H1 (cell line): ENCODE results near the gene NRP2. TPM values are rescaled to one million over a fixed set of nuclear protein-coding genes. Genes with fewer than 3 reads are reported as not detected.

Experiments used
- CTCF ChIA-PET: fragments of 300-600 bp; sonication (Branson Sonifier 250); formaldehyde crosslinking; loops from one replicate; lab custom pipeline; 2021; ENCODE audit not compliant: partially characterized antibody; lab: Charles Lee
- POLR2A ChIA-PET: fragments of 300-600 bp; sonication (Branson Sonifier 250); formaldehyde crosslinking; loops from one replicate; lab custom pipeline; 2021; ENCODE audit warnings: inconsistent platforms; ENCODE audit not compliant: partially characterized antibody; lab: Charles Lee
- DNase-seq, 2 experiments: peaks; one replicate each; pipeline versions ENCODE4 v3.0.0 to v3.0.0-alpha.2; 2010 to 2022; ENCODE audit warnings: low spot score in 2 of 2, low read depth in 1 of 2, mixed read lengths in 1 of 2
- FAIRE-seq: peaks from 2 replicates; lab custom pipeline; 2011; peaks lifted over from hg19 to GRCh38; lab: Jason Lieb, UNC
- H2AFZ ChIP-seq: 2 replicates; pipeline ENCODE4 v1.8.1; 2012; ENCODE audit warnings: low read length, inconsistent platforms
- H2AK5ac ChIP-seq: 2 replicates; pipeline ENCODE4 v1.6.1; 2013; ENCODE audit warnings: low read depth, low read length
- H2BK120ac ChIP-seq: replicated peaks from 2 replicates; pipeline ENCODE3; 2013; ENCODE audit warnings: low read depth, low read length, inconsistent platforms
- H2BK12ac ChIP-seq: 2 replicates; pipeline ENCODE4 v1.6.1; 2013; ENCODE audit warnings: low read depth, low read length
- H2BK15ac ChIP-seq: 2 replicates; pipeline ENCODE4 v1.6.1; 2013; ENCODE audit warnings: low read length
- H2BK20ac ChIP-seq: 2 replicates; pipeline ENCODE4 v1.6.1; 2013; ENCODE audit warnings: low read length
- H2BK5ac ChIP-seq: 2 replicates; pipeline ENCODE4 v1.6.1; 2013; ENCODE audit warnings: low read depth, low read length
- H3K14ac ChIP-seq: 2 replicates; pipeline ENCODE4 v1.6.1; 2013; ENCODE audit warnings: inconsistent platforms; ENCODE audit not compliant: insufficient read length
- H3K18ac ChIP-seq: 2 replicates; pipeline ENCODE4 v1.6.1; 2013; ENCODE audit warnings: low read length; ENCODE audit errors: extremely low read depth
- H3K23ac ChIP-seq: 2 replicates; pipeline ENCODE4 v1.6.1; 2013; ENCODE audit warnings: inconsistent platforms; ENCODE audit not compliant: insufficient read length
- H3K23me2 ChIP-seq: 2 replicates; pipeline ENCODE4 v1.6.1; 2013; ENCODE audit warnings: low read depth, low read length
- H3K27ac ChIP-seq: 2 replicates; pipeline ENCODE4 v1.6.1; 2011; ENCODE audit warnings: low read depth, low read length, inconsistent platforms
- H3K27me3 ChIP-seq, 4 experiments: replicated peaks in 1 of 4; 1 replicate in 1 of 4; 2 replicates in 3 of 4; pipeline versions ENCODE4 v1.6.1 to v1.8.1; 2011 to 2013; ENCODE audit warnings: low read length in 3 of 4, mild to moderate bottlenecking in 3 of 4, inconsistent platforms in 2 of 4, mixed read lengths in 2 of 4, moderate library complexity in 1 of 4; ENCODE audit not compliant: control insufficient read depth in 3 of 4, insufficient read depth in 3 of 4; ENCODE audit errors: extremely low read depth in 1 of 4
- H3K36me3 ChIP-seq, 4 experiments: 2 replicates each; pipeline versions ENCODE4 v1.6.1 to v1.8.1; 2011 to 2013; ENCODE audit warnings: mild to moderate bottlenecking in 4 of 4, low read length in 3 of 4, moderate library complexity in 2 of 4, control low read depth in 1 of 4, inconsistent platforms in 1 of 4; ENCODE audit not compliant: insufficient read depth in 4 of 4, control insufficient read depth in 2 of 4
- H3K4ac ChIP-seq: replicated peaks from 2 replicates; pipeline ENCODE3; 2013; ENCODE audit warnings: low read length, low read depth, mixed read lengths, inconsistent platforms; ENCODE audit not compliant: insufficient read length
- H3K4me1 ChIP-seq, 4 experiments: replicated peaks in 1 of 4; 1 replicate in 1 of 4; 2 replicates in 3 of 4; pipeline versions ENCODE4 v1.6.1 to v1.8.1; 2011 to 2013; ENCODE audit warnings: low read length in 3 of 4, inconsistent platforms in 2 of 4, mixed read lengths in 1 of 4; ENCODE audit not compliant: insufficient read depth in 4 of 4, control insufficient read depth in 3 of 4
- H3K4me2 ChIP-seq, 2 experiments: 2 replicates each; pipeline versions ENCODE4 v1.6.1 to v1.8.1; 2011 to 2013; ENCODE audit warnings: low read depth in 2 of 2, low read length in 2 of 2, control low read depth in 1 of 2, inconsistent platforms in 1 of 2, mild to moderate bottlenecking in 1 of 2; ENCODE audit not compliant: insufficient read depth in 1 of 2
- H3K4me3 ChIP-seq, 4 experiments: fragments of 200-600, 300-600 bp in 1 of 4; sonication (generic), shearing (Covaris generic), sonication (Bioruptor Twin) in 1 of 4; 2 replicates each; pipeline versions ENCODE4 v1.5.1 to v1.8.1; 2011 to 2016; ENCODE audit warnings: low read length in 4 of 4, low read depth in 3 of 4, control low read depth in 2 of 4, inconsistent platforms in 2 of 4, mild to moderate bottlenecking in 2 of 4, mixed read lengths in 1 of 4, moderate library complexity in 1 of 4; ENCODE audit not compliant: insufficient read depth in 2 of 4; ENCODE audit errors: extremely low read depth in 1 of 4
- H3K56ac ChIP-seq: replicated peaks from 2 replicates; pipeline ENCODE3; 2013; ENCODE audit warnings: low read depth, mild to moderate bottlenecking, mixed read lengths, low read length, inconsistent platforms; ENCODE audit not compliant: insufficient read length
- H3K79me1 ChIP-seq: 2 replicates; pipeline ENCODE4 v1.6.1; 2013; ENCODE audit warnings: low read depth, low read length, control low read depth
- H3K79me2 ChIP-seq, 2 experiments: 2 replicates each; pipeline versions ENCODE4 v1.6.1 to v1.8.1; 2012 to 2013; ENCODE audit warnings: low read length in 2 of 2, mild to moderate bottlenecking in 2 of 2, inconsistent platforms in 1 of 2; ENCODE audit not compliant: insufficient read depth in 2 of 2, control insufficient read depth in 1 of 2
- H3K9ac ChIP-seq, 4 experiments: replicated peaks in 1 of 4; 1 replicate in 1 of 4; 2 replicates in 3 of 4; pipeline versions ENCODE4 v1.6.1 to v1.8.1; 2011 to 2013; ENCODE audit warnings: low read depth in 3 of 4, low read length in 3 of 4, control low read depth in 2 of 4, mild to moderate bottlenecking in 2 of 4, moderate library complexity in 2 of 4, inconsistent platforms in 1 of 4; ENCODE audit errors: extremely low read depth in 1 of 4
- H3K9me3 ChIP-seq, 2 experiments: 2 replicates each; pipeline versions ENCODE4 v1.6.1 to v1.8.1; 2012 to 2013; ENCODE audit warnings: mild to moderate bottlenecking in 2 of 2, moderate library complexity in 2 of 2, control low read depth in 1 of 2, inconsistent platforms in 1 of 2, low read depth in 1 of 2, low read length in 1 of 2, mixed read lengths in 1 of 2; ENCODE audit not compliant: insufficient read depth in 2 of 2
- H4K20me1 ChIP-seq, 2 experiments: replicated peaks in 1 of 2; 2 replicates each; pipeline versions ENCODE3 to v1.8.1; 2011 to 2013; ENCODE audit warnings: inconsistent platforms in 2 of 2, low read length in 2 of 2, mild to moderate bottlenecking in 1 of 2; ENCODE audit not compliant: insufficient read depth in 2 of 2, control insufficient read depth in 1 of 2
- H4K5ac ChIP-seq: 2 replicates; pipeline ENCODE4 v1.6.1; 2013; ENCODE audit warnings: low read length, low read depth, mixed read lengths, inconsistent platforms; ENCODE audit not compliant: insufficient read length
- H4K8ac ChIP-seq: 2 replicates; pipeline ENCODE4 v1.8.0; 2013; ENCODE audit warnings: mild to moderate bottlenecking, moderate library complexity, low read length, inconsistent platforms; ENCODE audit not compliant: insufficient read depth; ENCODE audit errors: extremely low read depth
- H4K91ac ChIP-seq: replicated peaks from 2 replicates; pipeline ENCODE3; 2013; ENCODE audit warnings: low read length, mixed read lengths, inconsistent platforms; ENCODE audit not compliant: insufficient read length
- ASH2L ChIP-seq: fragments of 200-600, 300-600 bp; sonication (generic); IDR thresholded peaks from one replicate; pipeline ENCODE4 v1.7.1; 2017; ENCODE audit warnings: low read length
- BCL11A ChIP-seq, 2 experiments: IDR thresholded peaks; one replicate each; pipeline ENCODE4 v1.6.1; 2011; ENCODE audit warnings: low read depth in 2 of 2, low read length in 2 of 2, mild to moderate bottlenecking in 2 of 2
- CEBPB ChIP-seq: IDR thresholded peaks from 2 replicates; pipeline ENCODE4 v1.6.1; 2012; ENCODE audit warnings: low read depth, low read length
- FOSL1 ChIP-seq: IDR thresholded peaks from 2 replicates; pipeline ENCODE4 v1.6.1; 2011; ENCODE audit warnings: mild to moderate bottlenecking, low read depth, low read length, moderate library complexity; ENCODE audit not compliant: insufficient read depth
- GABPA ChIP-seq: IDR thresholded peaks from 2 replicates; pipeline ENCODE4 v1.6.1; 2011; ENCODE audit warnings: mild to moderate bottlenecking, low read length, moderate library complexity, borderline replicate concordance; ENCODE audit not compliant: insufficient read depth
- HDAC2 ChIP-seq, 2 experiments: fragments of 300-600 bp in 1 of 2; sonication (generic) in 1 of 2; IDR thresholded peaks; 2 replicates each; pipeline ENCODE4 v1.6.1; 2011 to 2012; ENCODE audit warnings: low read depth in 2 of 2, low read length in 2 of 2, mild to moderate bottlenecking in 2 of 2, moderate library complexity in 2 of 2, borderline replicate concordance in 1 of 2, inconsistent platforms in 1 of 2
- NANOG ChIP-seq: IDR thresholded peaks from 2 replicates; pipeline ENCODE4 v1.6.1; 2011; ENCODE audit warnings: low read length, low read depth, mild to moderate bottlenecking, inconsistent platforms; ENCODE audit not compliant: insufficient read depth, poor library complexity, severe bottlenecking
- POLR2A ChIP-seq, 2 experiments: IDR thresholded peaks; 1 replicate in 1 of 2; 2 replicates in 1 of 2; pipeline ENCODE4 v1.6.1; 2011; ENCODE audit warnings: low read depth in 2 of 2, low read length in 2 of 2, mild to moderate bottlenecking in 2 of 2; ENCODE audit errors: control extremely low read depth in 1 of 2
- RAD21 ChIP-seq, 2 experiments: IDR thresholded peaks in 1 of 2; conservative IDR thresholded peaks in 1 of 2; 2 replicates each; pipeline ENCODE4 v1.6.1; 2011; ENCODE audit warnings: low read depth in 2 of 2, low read length in 2 of 2, improper control_type of control experiment in 1 of 2, inconsistent platforms in 1 of 2, mild to moderate bottlenecking in 1 of 2, moderate library complexity in 1 of 2
- RBBP5 ChIP-seq: IDR thresholded peaks from 2 replicates; pipeline ENCODE4 v1.7.1; 2012; ENCODE audit warnings: low read depth, mild to moderate bottlenecking, inconsistent platforms, low read length, moderate library complexity, borderline replicate concordance
- SP2 ChIP-seq: IDR thresholded peaks from 2 replicates; pipeline ENCODE4 v1.6.1; 2012; ENCODE audit warnings: mild to moderate bottlenecking, low read length, inconsistent platforms
- SRF ChIP-seq: IDR thresholded peaks from 2 replicates; pipeline ENCODE4 v1.6.1; 2011; ENCODE audit warnings: mild to moderate bottlenecking, low read depth, low read length, moderate library complexity
- WGBS, 2 experiments: shearing (Covaris generic) in 1 of 2; methylation state at CpG; one replicate each; pipeline versions ENCODE4 v1.1.6 to v1.1.7; 2013 to 2015; ENCODE audit warnings: low lambda C conversion rate in 2 of 2, mixed read lengths in 2 of 2, inconsistent platforms in 1 of 2, low coverage in 1 of 2, missing lambda C conversion rate in 1 of 2; ENCODE audit not compliant: insufficient replicate concordance in 2 of 2, insufficient coverage in 1 of 2, insufficient read length in 1 of 2; ENCODE audit errors: extremely low coverage in 1 of 2, missing lambda C conversion rate in 1 of 2; 5-methylcytosine and 5-hydroxymethylcytosine counted together
- polyA plus RNA-seq, 7 experiments: library from polyadenylated mRNA; depleted of rRNA in 3 of 7; stranded (reverse) in 5 of 7; unstranded in 2 of 7; fragments of >200 nt in 5 of 7; fragments of 200-250 nt in 2 of 7; gene quantifications; 1 replicate in 5 of 7; 2 replicates in 1 of 7; 4 replicates in 1 of 7; pipeline versions ENCODE4 v1.2.1 to v1.2.3, GENCODE V29; 2011 to 2013; ENCODE audit warnings: missing spikeins in 2 of 7, mixed read lengths in 2 of 7
- total RNA-seq: library from RNA; stranded (reverse); fragmentation: NEBNext Ultra II Directional; extraction: Animal tissue kit (Norgen Biotek cat#: 25700); gene quantifications from 2 replicates; pipeline ENCODE4 v1.2.1, GENCODE V29; 2021

The NRP2 gene
- total and polyA plus RNA-seq, 2 of the 8 experiments (the other 6 are each of a cell fraction or from before 2014, with no cell fraction given) = 32.0 to 37.8 TPM

DNA sequence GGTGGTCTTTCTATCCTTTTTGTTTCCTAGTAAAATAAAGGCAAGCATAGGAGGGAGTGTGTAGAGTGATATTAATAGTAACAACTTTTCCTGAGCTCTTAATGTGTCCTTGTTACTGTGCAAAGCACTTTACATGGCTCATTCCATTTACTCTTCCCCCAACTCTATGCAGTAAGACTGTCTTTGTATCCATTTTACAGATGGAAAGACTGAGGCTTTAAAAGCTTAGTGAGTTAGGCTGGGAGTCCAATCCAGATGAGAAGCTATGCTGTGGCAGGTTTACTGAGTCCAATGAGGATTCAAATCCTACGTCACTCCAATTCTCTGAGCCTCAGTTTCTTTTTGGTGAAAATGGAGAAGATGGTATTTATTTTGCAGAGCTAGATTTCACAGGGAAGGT lies 77.4 kb downstream of the NRP2 start:
- Histone ChIP-seq H3K9me3 (no peaks in the 10 kb centered on the region), H4K91ac (no peak overlapping the region), H3K36me3 (peaks cover 0 to 7% (median 3%) of the 10 kb centered on the region in 4 experiments; a peak in 2 of 8 replicates), H3K4me2 (no peak overlapping the region), H3K4me3 (no peak overlapping the region), H3K27ac (no peak overlapping the region), H3K9ac (no peak overlapping the region), H3K4ac (no peak overlapping the region), H4K5ac (no peak overlapping the region), H3K56ac (no peak overlapping the region), H3K23me2 (peaks cover 5% of the 10 kb centered on the region; the same call in 1 of the 2 replicates), H3K4me1 (peaks cover 6 to 14% (median 7%) of the 10 kb centered on the region in 4 experiments), H2BK20ac (no peak overlapping the region), H4K20me1 (no peaks in the 10 kb centered on the region), H2BK12ac (no peak overlapping the region), H3K79me1 (no peaks in the 10 kb centered on the region), H3K79me2 (no peaks in the 10 kb centered on the region), H2BK5ac (no peak overlapping the region), H4K8ac (no peak overlapping the region), H2AK5ac (no peak overlapping the region), H3K27me3 (peaks cover 0 to 5% (median 0%) of the 10 kb centered on the region in 4 experiments; a peak in 2 of 7 replicates), H2BK15ac (no peak overlapping the region), H2AFZ (no peak overlapping the region), H3K23ac (no peak overlapping the region), H3K18ac (no peak overlapping the region), H3K14ac (no peak overlapping the region), H2BK120ac (no peak overlapping the region)
- DNase-seq (no peak), FAIRE-seq (no peak)
- ChIA-PET CTCF (interaction anchor here (1.0 to 6.5 kb wide), 5 partner anchors 10 to 166 kb away, joined by 3 to 50 read pairs (median 3); no protein-coding TSS in a partner anchor), POLR2A (no interaction called here)
- 92% methylated on average over 1 of the region's 1 CpG; no CpG with 5 or more reads in 1 of the 2 experiments for WGBS, 2 experiments
- no peak for TF ChIP-seq BCL11A (IDR thresholded peaks at IDR 0.05; ENCODE audit: low read depth in 2 of 2, low read length in 2 of 2)
- TF ChIP-seq CEBPB = no peak
- no peak for TF ChIP-seq ASH2L
- no peak for TF ChIP-seq RAD21 (IDR thresholded peaks at IDR 0.05 in 1 of 2, conservative IDR thresholded peaks at IDR 0.05 in 1 of 2; ENCODE audit: low read depth in 2 of 2, low read length in 2 of 2)
- no peak for TF ChIP-seq HDAC2 (IDR thresholded peaks at IDR 0.05; ENCODE audit: borderline replicate concordance in 1 of 2, low read depth in 2 of 2, low read length in 2 of 2)
- no peak for TF ChIP-seq SRF
- TF ChIP-seq FOSL1 = no peak
- no peak for TF ChIP-seq POLR2A (IDR thresholded peaks at IDR 0.05; ENCODE audit: control extremely low read depth in 1 of 2, low read depth in 2 of 2, low read length in 2 of 2)
- no peak for TF ChIP-seq SP2
- no peak for TF ChIP-seq GABPA
- TF ChIP-seq RBBP5 = no peak
- no peak for TF ChIP-seq NANOG
